ENCODE measurements around the gene CHRNA10.

- TF ChIP-seq POLR2A (IDR thresholded peaks at IDR 0.05) (no peak), CTCF (IDR thresholded peaks at IDR 0.05) (no peak)
Measured at GRCh38 chr11:3626250-3626960, 44.8 kb downstream of the CHRNA10 start.

Measured in esophagus squamous epithelium (tissue), 4 donors.